HL-60 (cell line): Measurements from ENCODE around the gene AHI1.

Experiments
- GABPA ChIP-seq: IDR thresholded peaks from 2 replicates; pipeline ENCODE4 v1.6.1; 2012; ENCODE audit warnings: low read depth
- POLR2AphosphoS5 ChIP-seq: IDR thresholded peaks from 2 replicates; pipeline ENCODE4 v1.6.1; 2012; ENCODE audit warnings: low read depth
- SPI1 ChIP-seq: IDR thresholded peaks from 2 replicates; pipeline ENCODE4 v1.6.1; 2012; ENCODE audit warnings: low read depth, mild to moderate bottlenecking, borderline replicate concordance
- TF ChIP-seq, protein P1 (sequence below): IDR thresholded peaks from one replicate; pipeline ENCODE4 v1.5.1; 2011; ENCODE audit warnings: low read length, control low read depth, inconsistent platforms; ENCODE audit not compliant: insufficient read depth
- TF ChIP-seq, protein P2 (sequence below): IDR thresholded peaks from 2 replicates; pipeline ENCODE4 v1.6.1; 2012; ENCODE audit warnings: low read depth; ENCODE audit not compliant: insufficient replicate concordance

DNA sequence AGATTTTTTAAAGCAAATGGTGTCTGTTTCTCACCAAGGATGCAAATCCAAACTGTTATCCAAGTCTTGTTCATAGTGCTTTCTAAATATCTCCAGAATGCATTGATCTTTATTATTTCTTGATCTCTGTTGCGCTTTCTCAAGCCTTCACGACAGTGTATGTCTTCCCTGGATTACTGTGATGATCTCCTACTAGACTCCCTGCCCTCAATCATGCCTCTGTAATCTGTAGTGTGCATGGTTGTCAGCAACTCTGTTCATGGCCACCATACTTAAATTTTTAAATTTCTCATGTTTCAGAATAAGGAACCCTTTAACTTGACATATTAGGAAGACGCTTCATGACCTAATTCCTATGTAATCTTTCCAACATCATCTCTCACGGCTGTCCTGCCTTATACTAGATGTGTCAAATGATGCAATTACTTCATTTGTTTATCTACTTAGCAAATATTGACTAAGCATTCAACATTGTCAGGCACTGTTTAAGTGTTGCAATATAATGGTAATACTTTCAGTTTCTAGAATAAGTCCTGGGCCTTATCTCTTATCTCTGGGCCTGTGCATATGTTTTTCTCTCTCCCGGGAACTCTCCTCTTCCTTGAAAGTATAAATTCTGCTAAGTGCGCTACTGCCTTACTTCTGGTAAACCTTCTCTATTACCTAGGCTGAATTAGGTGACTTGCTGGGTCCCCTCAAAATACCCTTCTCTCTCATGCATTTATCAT lies 25.6 kb upstream of the AHI1 start:
- no peak for TF ChIP-seq POLR2AphosphoS5
- TF ChIP-seq, protein P1, sequence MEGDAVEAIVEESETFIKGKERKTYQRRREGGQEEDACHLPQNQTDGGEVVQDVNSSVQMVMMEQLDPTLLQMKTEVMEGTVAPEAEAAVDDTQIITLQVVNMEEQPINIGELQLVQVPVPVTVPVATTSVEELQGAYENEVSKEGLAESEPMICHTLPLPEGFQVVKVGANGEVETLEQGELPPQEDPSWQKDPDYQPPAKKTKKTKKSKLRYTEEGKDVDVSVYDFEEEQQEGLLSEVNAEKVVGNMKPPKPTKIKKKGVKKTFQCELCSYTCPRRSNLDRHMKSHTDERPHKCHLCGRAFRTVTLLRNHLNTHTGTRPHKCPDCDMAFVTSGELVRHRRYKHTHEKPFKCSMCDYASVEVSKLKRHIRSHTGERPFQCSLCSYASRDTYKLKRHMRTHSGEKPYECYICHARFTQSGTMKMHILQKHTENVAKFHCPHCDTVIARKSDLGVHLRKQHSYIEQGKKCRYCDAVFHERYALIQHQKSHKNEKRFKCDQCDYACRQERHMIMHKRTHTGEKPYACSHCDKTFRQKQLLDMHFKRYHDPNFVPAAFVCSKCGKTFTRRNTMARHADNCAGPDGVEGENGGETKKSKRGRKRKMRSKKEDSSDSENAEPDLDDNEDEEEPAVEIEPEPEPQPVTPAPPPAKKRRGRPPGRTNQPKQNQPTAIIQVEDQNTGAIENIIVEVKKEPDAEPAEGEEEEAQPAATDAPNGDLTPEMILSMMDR = no peak
- no peak for TF ChIP-seq GABPA
- TF ChIP-seq, protein P2, sequence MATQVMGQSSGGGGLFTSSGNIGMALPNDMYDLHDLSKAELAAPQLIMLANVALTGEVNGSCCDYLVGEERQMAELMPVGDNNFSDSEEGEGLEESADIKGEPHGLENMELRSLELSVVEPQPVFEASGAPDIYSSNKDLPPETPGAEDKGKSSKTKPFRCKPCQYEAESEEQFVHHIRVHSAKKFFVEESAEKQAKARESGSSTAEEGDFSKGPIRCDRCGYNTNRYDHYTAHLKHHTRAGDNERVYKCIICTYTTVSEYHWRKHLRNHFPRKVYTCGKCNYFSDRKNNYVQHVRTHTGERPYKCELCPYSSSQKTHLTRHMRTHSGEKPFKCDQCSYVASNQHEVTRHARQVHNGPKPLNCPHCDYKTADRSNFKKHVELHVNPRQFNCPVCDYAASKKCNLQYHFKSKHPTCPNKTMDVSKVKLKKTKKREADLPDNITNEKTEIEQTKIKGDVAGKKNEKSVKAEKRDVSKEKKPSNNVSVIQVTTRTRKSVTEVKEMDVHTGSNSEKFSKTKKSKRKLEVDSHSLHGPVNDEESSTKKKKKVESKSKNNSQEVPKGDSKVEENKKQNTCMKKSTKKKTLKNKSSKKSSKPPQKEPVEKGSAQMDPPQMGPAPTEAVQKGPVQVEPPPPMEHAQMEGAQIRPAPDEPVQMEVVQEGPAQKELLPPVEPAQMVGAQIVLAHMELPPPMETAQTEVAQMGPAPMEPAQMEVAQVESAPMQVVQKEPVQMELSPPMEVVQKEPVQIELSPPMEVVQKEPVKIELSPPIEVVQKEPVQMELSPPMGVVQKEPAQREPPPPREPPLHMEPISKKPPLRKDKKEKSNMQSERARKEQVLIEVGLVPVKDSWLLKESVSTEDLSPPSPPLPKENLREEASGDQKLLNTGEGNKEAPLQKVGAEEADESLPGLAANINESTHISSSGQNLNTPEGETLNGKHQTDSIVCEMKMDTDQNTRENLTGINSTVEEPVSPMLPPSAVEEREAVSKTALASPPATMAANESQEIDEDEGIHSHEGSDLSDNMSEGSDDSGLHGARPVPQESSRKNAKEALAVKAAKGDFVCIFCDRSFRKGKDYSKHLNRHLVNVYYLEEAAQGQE = no peak
- no peak for TF ChIP-seq SPI1
